Activated naive CD4-positive, alpha-beta T cell treated with anti-CD3 and anti-CD28 coated beads, Interleukin-2, amount 10 ng/mL, durations not matched to agents 7 days and 5 days (primary cell): Measurements from ENCODE around the gene CD68.

Source experiments
- CTCF ChIA-PET: fragments of 350-600 bp; sonication (Branson Sonifier 250); formaldehyde crosslinking; loops from one replicate; lab custom pipeline; 2021; ENCODE audit warnings: antibody characterized with exemption; lab: Charles Lee
- DNase-seq: peaks from one replicate; pipeline ENCODE4 v3.0.0-alpha.2; 2020
- H3K27ac Mint-ChIP-seq: one replicate; pipeline ENCODE4 v1.8.0; 2021; ENCODE audit warnings: mild to moderate bottlenecking, moderate library complexity, mixed read lengths
- H3K27me3 Mint-ChIP-seq: one replicate; pipeline ENCODE4 v1.8.0; 2021; ENCODE audit warnings: mild to moderate bottlenecking, mixed read lengths
- H3K36me3 Mint-ChIP-seq: one replicate; pipeline ENCODE4 v1.8.0; 2021; ENCODE audit warnings: mixed read lengths
- H3K4me1 Mint-ChIP-seq: one replicate; pipeline ENCODE4 v1.8.0; 2021; ENCODE audit warnings: mixed read lengths
- H3K4me3 Mint-ChIP-seq: one replicate; pipeline ENCODE4 v1.8.0; 2021; ENCODE audit warnings: mild to moderate bottlenecking, moderate library complexity, mixed read lengths
- H3K9me3 Mint-ChIP-seq: one replicate; pipeline ENCODE4 v1.8.0; 2021; ENCODE audit warnings: mixed read lengths

Gene CD68

GRCh38 chr17:7563115-7563869 is 16.1 kb upstream of the CD68 start:
- peaks cover 53% of the 10 kb centered on the region for H3K4me1 Mint-ChIP-seq
- no peaks in the 10 kb centered on the region for H3K27me3 Mint-ChIP-seq
- no peaks in the 10 kb centered on the region for H3K9me3 Mint-ChIP-seq
- peak overlapping the region; percentile 88 for H3K27ac Mint-ChIP-seq
- no peak for DNase-seq
- H3K36me3 Mint-ChIP-seq = peaks cover 36% of the 10 kb centered on the region
- CTCF ChIA-PET = interaction anchor here (0.9 kb wide), 1 partner anchor 48 kb away, joined by 3 read pairs; no protein-coding TSS in a partner anchor
- peak overlapping the region; percentile 86 for H3K4me3 Mint-ChIP-seq

GRCh38 chr17:7569571-7569970 is 9.9 kb upstream of the CD68 start:
- H3K27ac Mint-ChIP-seq = no peak overlapping the region
- H3K27me3 Mint-ChIP-seq = peaks cover 9% of the 10 kb centered on the region
- peaks cover 42% of the 10 kb centered on the region for H3K4me1 Mint-ChIP-seq
- peaks cover 58% of the 10 kb centered on the region for H3K36me3 Mint-ChIP-seq
- CTCF ChIA-PET = interaction anchor here (1.4 to 1.6 kb wide), 2 partner anchors 9 to 214 kb away, joined by 3 to 4 read pairs; no protein-coding TSS in a partner anchor
- H3K9me3 Mint-ChIP-seq = no peaks in the 10 kb centered on the region
- DNase-seq = no peak
- no peak overlapping the region for H3K4me3 Mint-ChIP-seq

DNA sequence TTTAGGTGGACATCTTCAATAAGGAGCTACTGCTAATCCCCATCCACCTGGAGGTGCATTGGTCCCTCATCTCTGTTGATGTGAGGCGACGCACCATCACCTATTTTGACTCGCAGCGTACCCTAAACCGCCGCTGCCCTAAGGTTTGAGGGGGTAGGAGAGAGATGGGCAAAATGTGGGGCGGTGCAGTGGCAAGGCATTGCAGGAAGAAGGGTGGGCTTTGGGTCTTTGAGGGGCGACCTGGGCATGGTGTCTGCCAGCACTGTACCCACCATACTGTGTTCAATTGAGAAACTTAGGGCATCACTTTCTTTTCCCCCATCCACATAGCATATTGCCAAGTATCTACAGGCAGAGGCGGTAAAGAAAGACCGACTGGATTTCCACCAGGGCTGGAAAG is 9.1 kb upstream of the CD68 start:
- no peak overlapping the region for H3K4me3 Mint-ChIP-seq
- DNase-seq = no peak
- H3K36me3 Mint-ChIP-seq = peaks cover 61% of the 10 kb centered on the region
- peaks cover 49% of the 10 kb centered on the region for H3K4me1 Mint-ChIP-seq
- peaks cover 9% of the 10 kb centered on the region for H3K27me3 Mint-ChIP-seq
- H3K9me3 Mint-ChIP-seq = no peaks in the 10 kb centered on the region
- peak overlapping the region; percentile 12 for H3K27ac Mint-ChIP-seq
- CTCF ChIA-PET = interaction anchor here (1.3 to 2.5 kb wide), 3 partner anchors 10 to 215 kb away, joined by 3 to 6 read pairs (median 5); partner anchors contain the start of gene TP53

GRCh38 chr17:7572338-7572587 is 7.2 kb upstream of the CD68 start:
- Mint-ChIP-seq H3K4me3 (peak overlapping the region; percentile 94), H3K4me1 (peaks cover 68% of the 10 kb centered on the region), H3K27ac (peak overlapping the region; percentile 98), H3K27me3 (peaks cover 9% of the 10 kb centered on the region), H3K36me3 (peaks cover 73% of the 10 kb centered on the region), H3K9me3 (no peaks in the 10 kb centered on the region)
- CTCF ChIA-PET = interaction anchor here (0.8 to 2.5 kb wide), 2 partner anchors 11 to 115 kb away, joined by 4 to 6 read pairs; partner anchors contain the start of genes MPDU1 and TP53
- peak; percentile 99 for DNase-seq

DNA sequence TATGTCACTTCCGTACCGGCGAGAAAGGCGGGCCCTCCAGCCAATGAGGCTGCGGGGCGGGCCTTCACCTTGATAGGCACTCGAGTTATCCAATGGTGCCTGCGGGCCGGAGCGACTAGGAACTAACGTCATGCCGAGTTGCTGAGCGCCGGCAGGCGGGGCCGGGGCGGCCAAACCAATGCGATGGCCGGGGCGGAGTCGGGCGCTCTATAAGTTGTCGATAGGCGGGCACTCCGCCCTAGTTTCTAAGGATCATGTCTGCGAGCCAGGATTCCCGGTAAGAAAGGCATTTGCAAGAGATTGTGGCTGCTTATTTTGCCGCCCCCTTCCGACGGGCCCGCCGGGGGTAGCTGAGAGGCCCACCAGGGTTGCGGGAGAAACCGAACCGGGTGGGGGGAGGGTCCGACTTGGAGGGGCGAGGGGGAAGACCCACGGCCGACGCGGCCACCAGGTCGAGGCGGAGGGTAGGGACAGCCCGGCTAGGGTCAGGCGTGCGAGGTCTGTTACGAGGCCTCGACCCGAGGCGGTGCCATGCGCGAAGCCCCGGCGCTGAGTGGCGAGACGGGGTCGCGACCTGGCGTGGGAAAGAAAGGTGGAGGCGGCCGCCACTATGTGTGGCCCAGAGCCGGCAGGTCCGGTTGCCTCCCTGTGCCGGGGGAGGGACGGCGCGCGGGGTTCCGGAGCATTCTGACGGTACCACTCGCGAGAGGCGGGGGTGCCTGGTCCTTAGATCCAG is 6.7 kb upstream of the CD68 start:
- Mint-ChIP-seq H3K9me3 (no peaks in the 10 kb centered on the region), H3K36me3 (peaks cover 74% of the 10 kb centered on the region), H3K4me3 (peak overlapping the region; percentile 94), H3K27me3 (peaks cover 9% of the 10 kb centered on the region), H3K4me1 (peaks cover 69% of the 10 kb centered on the region), H3K27ac (peak overlapping the region; percentile 98)
- CTCF ChIA-PET = interaction anchor here (0.8 kb wide), 1 partner anchor 11 kb away, joined by 4 read pairs; the partner anchor contains the start of gene MPDU1
- no peak for DNase-seq

DNA sequence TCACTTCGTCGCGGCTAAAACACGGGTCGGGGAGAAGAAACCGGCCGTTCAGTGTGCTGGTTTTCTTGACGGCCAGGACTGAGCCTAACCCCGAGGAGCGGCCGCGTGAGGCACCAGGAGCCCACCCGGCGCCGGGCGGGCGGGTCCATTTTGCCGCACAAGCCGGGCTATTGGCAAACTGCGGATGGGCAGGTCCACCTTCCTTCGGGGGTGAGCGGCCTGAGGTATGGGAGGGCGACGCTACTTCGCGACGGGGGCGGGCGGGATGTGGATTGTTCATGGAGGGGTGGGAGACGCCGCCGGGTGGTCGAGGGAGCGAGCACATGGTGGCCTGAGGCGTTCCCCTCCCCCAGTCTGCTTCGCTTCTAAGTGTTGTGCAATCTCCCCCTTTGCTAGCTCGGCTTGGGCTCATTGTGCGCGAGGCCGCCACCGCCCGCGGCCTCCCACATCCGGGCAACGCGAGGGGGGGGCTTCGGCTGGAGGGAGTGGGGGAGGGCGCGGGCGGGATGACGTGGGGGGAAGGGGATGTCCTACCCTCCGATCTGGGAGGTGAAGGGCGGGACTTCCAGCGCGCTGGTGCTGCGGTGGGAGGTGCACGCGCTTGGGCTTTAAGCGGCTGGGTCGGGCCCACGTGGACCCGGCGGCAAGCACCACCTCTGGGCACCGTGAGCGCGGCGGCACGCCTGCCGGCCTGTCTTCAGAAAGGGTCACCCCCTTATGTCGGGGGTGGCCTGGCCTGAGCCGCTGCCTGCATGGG is 5.9 kb upstream of the CD68 start:
- Mint-ChIP-seq H3K4me1 (peaks cover 76% of the 10 kb centered on the region), H3K27me3 (peaks cover 9% of the 10 kb centered on the region), H3K9me3 (no peaks in the 10 kb centered on the region)

GRCh38 chr17:7574176-7574953 is 5.1 kb upstream of the CD68 start:
- Mint-ChIP-seq H3K27ac (peak overlapping the region; percentile 98), H3K9me3 (no peaks in the 10 kb centered on the region), H3K4me3 (peak overlapping the region; percentile 94), H3K4me1 (peaks cover 80% of the 10 kb centered on the region), H3K27me3 (peaks cover 9% of the 10 kb centered on the region), H3K36me3 (peaks cover 81% of the 10 kb centered on the region)
- no peak for DNase-seq
- CTCF ChIA-PET = interaction anchor here (0.8 to 1.9 kb wide), 3 partner anchors 13 to 15 kb away, joined by 4 to 9 read pairs (median 5); partner anchors contain the start of gene SENP3

More for the DNA sequence above, 5.9 kb upstream of the CD68 start:
- Mint-ChIP-seq H3K36me3 (peaks cover 79% of the 10 kb centered on the region), H3K4me3 (peak overlapping the region; percentile 94), H3K27ac (peak overlapping the region; percentile 98)
- CTCF ChIA-PET = interaction anchor here (1.7 to 1.9 kb wide), 2 partner anchors 13 to 16 kb away, joined by 5 to 9 read pairs; partner anchors contain the start of gene SENP3
- peak; percentile 95 for DNase-seq

- peaks cover 87% of the 10 kb centered on the region for H3K4me1 Mint-ChIP-seq
- CTCF ChIA-PET = interaction anchor here (1.7 to 1.9 kb wide), 3 partner anchors 14 to 112 kb away, joined by 5 to 9 read pairs (median 6); partner anchors contain the start of genes SENP3, TP53 and WRAP53
- H3K4me3 Mint-ChIP-seq = peak overlapping the region; percentile 94
- H3K27me3 Mint-ChIP-seq = peaks cover 9% of the 10 kb centered on the region
- peak overlapping the region; percentile 49 for H3K27ac Mint-ChIP-seq
- no peak for DNase-seq
- H3K9me3 Mint-ChIP-seq = no peaks in the 10 kb centered on the region
- H3K36me3 Mint-ChIP-seq = peaks cover 85% of the 10 kb centered on the region
Measured at GRCh38 chr17:7575481-7575883, 4.0 kb upstream of the CD68 start.

GRCh38 chr17:7575959-7576358 is 3.5 kb upstream of the CD68 start:
- Mint-ChIP-seq H3K36me3 (peaks cover 84% of the 10 kb centered on the region), H3K27ac (peak overlapping the region; percentile 49), H3K9me3 (no peaks in the 10 kb centered on the region), H3K4me1 (peaks cover 88% of the 10 kb centered on the region), H3K4me3 (peak overlapping the region; percentile 94), H3K27me3 (peaks cover 9% of the 10 kb centered on the region)
- CTCF ChIA-PET = interaction anchor here (1.9 kb wide), 2 partner anchors 15 to 111 kb away, joined by 6 to 9 read pairs; partner anchors contain the start of genes SENP3, TP53 and WRAP53
- no peak for DNase-seq

DNA sequence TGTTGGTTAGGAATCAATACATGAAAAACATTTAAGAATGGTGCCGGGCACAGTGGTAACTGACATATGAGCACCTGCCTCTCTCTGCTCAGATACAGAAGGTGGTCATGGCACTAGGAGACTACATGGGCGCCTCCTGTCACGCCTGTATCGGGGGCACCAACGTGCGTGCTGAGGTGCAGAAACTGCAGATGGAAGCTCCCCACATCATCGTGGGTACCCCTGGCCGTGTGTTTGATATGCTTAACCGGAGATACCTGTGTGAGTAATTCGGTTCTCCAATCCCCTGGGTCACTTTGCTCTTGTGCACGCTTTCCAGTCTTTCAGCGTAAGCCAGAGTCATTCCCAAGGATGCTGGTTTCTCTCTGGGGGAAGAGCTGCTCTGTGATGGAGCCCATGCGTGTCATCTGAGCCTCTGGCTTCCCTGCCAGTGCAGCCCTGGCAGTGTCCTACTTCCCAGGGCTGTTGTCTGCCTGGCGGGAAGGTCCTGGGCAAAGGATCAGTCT is 3.0 kb upstream of the CD68 start:
- CTCF ChIA-PET = interaction anchor here (1.9 kb wide), 1 partner anchor 111 kb away, joined by 6 read pairs; the partner anchor contains the start of genes TP53 and WRAP53
- no peak for DNase-seq
- Mint-ChIP-seq H3K27me3 (peaks cover 9% of the 10 kb centered on the region), H3K27ac (peak overlapping the region; percentile 49), H3K36me3 (peaks cover 83% of the 10 kb centered on the region), H3K4me3 (no peak overlapping the region), H3K4me1 (peaks cover 88% of the 10 kb centered on the region), H3K9me3 (no peaks in the 10 kb centered on the region)

DNA sequence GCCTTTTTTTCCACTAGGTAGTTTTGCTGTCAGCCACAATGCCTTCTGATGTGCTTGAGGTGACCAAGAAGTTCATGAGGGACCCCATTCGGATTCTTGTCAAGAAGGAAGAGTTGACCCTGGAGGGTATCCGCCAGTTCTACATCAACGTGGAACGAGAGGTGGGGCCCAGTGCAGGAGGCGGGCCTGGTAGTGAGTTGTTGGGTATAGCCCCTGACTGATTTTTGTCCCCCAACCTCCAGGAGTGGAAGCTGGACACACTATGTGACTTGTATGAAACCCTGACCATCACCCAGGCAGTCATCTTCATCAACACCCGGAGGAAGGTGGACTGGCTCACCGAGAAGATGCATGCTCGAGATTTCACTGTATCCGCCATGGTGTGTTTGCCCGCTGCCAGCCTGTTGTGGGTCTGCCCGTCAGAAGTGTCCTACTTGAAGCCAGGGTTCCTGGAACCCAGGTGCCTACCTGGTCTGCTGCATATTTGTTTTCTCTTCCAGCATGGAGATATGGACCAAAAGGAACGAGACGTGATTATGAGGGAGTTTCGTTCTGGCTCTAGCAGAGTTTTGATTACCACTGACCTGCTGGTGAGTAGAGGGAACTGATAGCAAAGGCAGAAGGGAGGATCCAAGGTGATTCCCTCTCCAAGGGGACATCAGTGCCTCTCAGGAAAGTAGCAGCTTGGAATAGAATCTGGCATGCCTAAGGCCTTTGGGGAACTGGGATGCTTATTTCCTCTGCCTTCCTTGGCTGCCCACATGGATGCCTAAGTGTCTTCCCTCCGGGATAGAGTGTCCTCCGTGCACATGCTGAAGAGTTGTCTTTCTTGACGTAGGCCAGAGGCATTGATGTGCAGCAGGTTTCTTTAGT is 1.9 kb upstream of the CD68 start:
- Mint-ChIP-seq H3K9me3 (no peaks in the 10 kb centered on the region), H3K27ac (peak overlapping the region; percentile 87)

More for the DNA sequence above, 1.9 kb upstream of the CD68 start:
- no peak overlapping the region for H3K4me3 Mint-ChIP-seq
- H3K36me3 Mint-ChIP-seq = peaks cover 81% of the 10 kb centered on the region
- CTCF ChIA-PET = interaction anchor here (1.9 kb wide), 1 partner anchor 110 kb away, joined by 6 read pairs; the partner anchor contains the start of genes TP53 and WRAP53
- no peak for DNase-seq
- peaks cover 90% of the 10 kb centered on the region for H3K4me1 Mint-ChIP-seq
- H3K27me3 Mint-ChIP-seq = peaks cover 8% of the 10 kb centered on the region
